Astrocyte (in vitro differentiated cells and primary cell): ENCODE data around the gene VRTN.

Experiments used
- EZH2 ChIP-seq: IDR thresholded peaks from 2 replicates; pipeline ENCODE4 v1.6.1; 2012; ENCODE audit warnings: mild to moderate bottlenecking, low read length, inconsistent platforms; ENCODE audit not compliant: insufficient read depth
- TF ChIP-seq, protein P1 (sequence below): IDR thresholded peaks from 2 replicates; pipeline ENCODE4 v1.5.1; 2011; ENCODE audit warnings: low read depth, mild to moderate bottlenecking, inconsistent platforms, low read length, moderate library complexity; ENCODE audit not compliant: insufficient read depth

DNA sequence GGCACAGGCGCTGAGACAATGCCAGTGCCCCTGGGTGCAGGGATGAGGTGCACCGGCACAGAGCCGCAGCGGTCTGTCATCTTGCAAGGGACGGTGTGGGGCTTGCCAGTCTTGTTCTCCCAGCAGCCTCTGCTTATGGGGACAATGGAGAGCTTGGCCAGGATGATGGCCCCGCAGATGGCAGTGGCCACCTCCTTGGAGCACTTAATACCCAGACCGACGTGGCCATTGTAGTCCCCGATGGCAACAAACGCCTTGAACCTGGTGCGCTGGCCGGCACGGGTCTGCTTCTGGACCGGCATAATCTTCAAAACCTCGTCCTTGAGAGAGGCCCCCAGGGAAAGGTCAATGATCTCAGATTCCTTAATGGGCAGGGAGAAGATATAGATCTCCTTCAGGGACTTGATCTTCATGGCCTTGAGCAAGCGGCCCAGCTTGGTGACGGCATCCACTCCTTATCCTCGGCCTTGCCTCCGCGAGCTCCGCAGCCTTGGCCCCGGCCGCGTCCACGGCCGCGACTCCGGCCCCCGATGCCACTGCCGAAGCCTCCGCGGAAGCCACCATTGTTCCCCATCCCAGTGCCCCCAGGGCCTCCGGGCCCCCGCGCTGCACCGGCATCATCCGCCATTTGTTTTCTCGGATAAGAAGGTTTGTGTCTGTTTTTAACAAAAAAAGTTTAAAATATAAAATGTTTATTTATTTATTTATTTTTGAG, 29.9 kb downstream of the VRTN start:
- TF ChIP-seq, protein P1, sequence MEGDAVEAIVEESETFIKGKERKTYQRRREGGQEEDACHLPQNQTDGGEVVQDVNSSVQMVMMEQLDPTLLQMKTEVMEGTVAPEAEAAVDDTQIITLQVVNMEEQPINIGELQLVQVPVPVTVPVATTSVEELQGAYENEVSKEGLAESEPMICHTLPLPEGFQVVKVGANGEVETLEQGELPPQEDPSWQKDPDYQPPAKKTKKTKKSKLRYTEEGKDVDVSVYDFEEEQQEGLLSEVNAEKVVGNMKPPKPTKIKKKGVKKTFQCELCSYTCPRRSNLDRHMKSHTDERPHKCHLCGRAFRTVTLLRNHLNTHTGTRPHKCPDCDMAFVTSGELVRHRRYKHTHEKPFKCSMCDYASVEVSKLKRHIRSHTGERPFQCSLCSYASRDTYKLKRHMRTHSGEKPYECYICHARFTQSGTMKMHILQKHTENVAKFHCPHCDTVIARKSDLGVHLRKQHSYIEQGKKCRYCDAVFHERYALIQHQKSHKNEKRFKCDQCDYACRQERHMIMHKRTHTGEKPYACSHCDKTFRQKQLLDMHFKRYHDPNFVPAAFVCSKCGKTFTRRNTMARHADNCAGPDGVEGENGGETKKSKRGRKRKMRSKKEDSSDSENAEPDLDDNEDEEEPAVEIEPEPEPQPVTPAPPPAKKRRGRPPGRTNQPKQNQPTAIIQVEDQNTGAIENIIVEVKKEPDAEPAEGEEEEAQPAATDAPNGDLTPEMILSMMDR, result no peak
- no peak for TF ChIP-seq EZH2
